GM19099 (cell line): Measurements from ENCODE around the gene C22orf23.
A peak's percentile ranks its signal among the peaks of the same experiment; 100 is the strongest.

Source experiments
- POLR2A ChIP-seq: IDR thresholded peaks from 3 replicates; pipeline ENCODE4 v1.6.1; 2011; ENCODE audit warnings: low read depth; ENCODE audit not compliant: insufficient read length; ENCODE audit errors: extremely low read depth

Gene C22orf23

GRCh38 chr22:37953437-37954179 lies at the start of gene C22orf23, which contains the start of gene POLR2F:
Gene C22orf23 (minus strand): TSS chr22:37953601. CDS start chr22:37953149, 452 bp downstream.
Gene POLR2F (plus strand): TSS chr22:37953699. CDS start chr22:37953788, 89 bp downstream.
- TF ChIP-seq POLR2A = peak; percentile 91

- no peak for TF ChIP-seq POLR2A
Observed at GRCh38 chr22:37999640-38000272, 46.4 kb upstream of the C22orf23 start.

- TF ChIP-seq POLR2A = no peak
Observed at GRCh38 chr22:37999236-37999635, 45.8 kb upstream of the C22orf23 start.

- TF ChIP-seq POLR2A = no peak
Observed at GRCh38 chr22:37998543-37998942, 45.1 kb upstream of the C22orf23 start.

GRCh38 chr22:37996515-37997246 lies 43.3 kb upstream of the C22orf23 start:
- TF ChIP-seq POLR2A = no peak

GRCh38 chr22:37996079-37996478 lies 42.7 kb upstream of the C22orf23 start:
- no peak for TF ChIP-seq POLR2A

GRCh38 chr22:37995460-37995859 lies 42.1 kb upstream of the C22orf23 start:
- no peak for TF ChIP-seq POLR2A

GRCh38 chr22:37994982-37995381 lies 41.6 kb upstream of the C22orf23 start:
- no peak for TF ChIP-seq POLR2A

GRCh38 chr22:37994049-37994448 lies 40.6 kb upstream of the C22orf23 start:
- no peak for TF ChIP-seq POLR2A

GRCh38 chr22:37991731-37992442 lies 38.5 kb upstream of the C22orf23 start:
- TF ChIP-seq POLR2A = no peak

- TF ChIP-seq POLR2A = no peak
Observed at GRCh38 chr22:37990862-37991261, 37.5 kb upstream of the C22orf23 start.

GRCh38 chr22:37990301-37990700 lies 36.9 kb upstream of the C22orf23 start:
- no peak for TF ChIP-seq POLR2A

- TF ChIP-seq POLR2A = no peak
Observed at GRCh38 chr22:37989146-37990045, 36.0 kb upstream of the C22orf23 start.

GRCh38 chr22:37986371-37986770 lies 33.0 kb upstream of the C22orf23 start:
- no peak for TF ChIP-seq POLR2A

GRCh38 chr22:37985751-37986281 lies 32.4 kb upstream of the C22orf23 start:
- TF ChIP-seq POLR2A = no peak
